Upper lobe of right lung (tissue), 1 donor: Measurements from ENCODE around the gene C19orf81. TPM values are rescaled to one million over a fixed set of nuclear protein-coding genes. Genes with fewer than 3 reads are reported as not detected.
A peak's percentile ranks its signal among the peaks of the same experiment; 100 is the strongest.

Experiments
- ATAC-seq: fragments of 200-7000 bp; cut with Tn5 transposase; one replicate; pipeline ENCODE4 v1.9.1; 2020; ENCODE audit warnings: mild to moderate bottlenecking, moderate library complexity
- DNase-seq: peaks from one replicate; pipeline ENCODE4 v3.0.0-alpha.2; 2020
- H3K27ac ChIP-seq: fragments of 200-600 bp; one replicate; pipeline ENCODE4 v1.8.0; 2022
- H3K27me3 ChIP-seq: fragments of 200-600 bp; one replicate; pipeline ENCODE4 v1.8.0; 2022; ENCODE audit warnings: mild to moderate bottlenecking
- H3K36me3 ChIP-seq: fragments of 200-600 bp; one replicate; pipeline ENCODE4 v1.8.0; 2022
- H3K4me1 ChIP-seq: fragments of 200-600 bp; one replicate; pipeline ENCODE4 v1.8.0; 2022
- H3K4me3 ChIP-seq: fragments of 200-600 bp; one replicate; pipeline ENCODE4 v1.8.0; 2022; ENCODE audit warnings: mild to moderate bottlenecking
- H3K9me3 ChIP-seq: fragments of 200-600 bp; one replicate; pipeline ENCODE4 v1.8.0; 2022
- CTCF ChIP-seq: fragments of 200-600 bp; IDR thresholded peaks from one replicate; pipeline ENCODE4 v1.8.0; 2022; ENCODE audit warnings: antibody characterized with exemption
- intact Hi-C: fragments of 100-400 bp; cut with DNase I; formaldehyde crosslinking; loops from one replicate; pipeline ENCODE4 v1.11.0; 2022
- total RNA-seq: library from RNA; stranded (reverse); fragmentation: NEBNext Ultra II Directional; extraction: Animal tissue kit (Norgen Biotek cat#: 25700); gene quantifications from one replicate; pipeline ENCODE4 v1.2.1, GENCODE V29; 2021
- donor health status: DM: no; HTN: yes; CAD: no; lungs with severe emphysema.

C19orf81 gene
- total RNA-seq, 1 donor from 2014 or later, result 3.9 TPM

- H3K27me3 ChIP-seq, result peaks cover 54% of the 10 kb centered on the region
Measured at GRCh38 chr19:50668879-50669278, 19.6 kb downstream of the C19orf81 start.

GRCh38 chr19:50669302-50670101 lies 20.3 kb downstream of the C19orf81 start:
- ATAC-seq, result peak; percentile 57
- TF ChIP-seq CTCF, result peak; percentile 77
- no peak overlapping the region for H3K4me3 ChIP-seq
- H3K9me3 ChIP-seq, result no peaks in the 10 kb centered on the region
- no peaks in the 10 kb centered on the region for H3K4me1 ChIP-seq
- intact Hi-C loops, result no loop called here
- H3K27ac ChIP-seq, result no peak overlapping the region
- peaks cover 51% of the 10 kb centered on the region for H3K27me3 ChIP-seq
- H3K36me3 ChIP-seq, result no peaks in the 10 kb centered on the region
- DNase-seq, result no peak

More at GRCh38 chr19:50668879-50669278, 19.6 kb downstream of the C19orf81 start:
- Histone ChIP-seq H3K4me3 (no peak overlapping the region), H3K27ac (no peak overlapping the region), H3K4me1 (no peaks in the 10 kb centered on the region), H3K36me3 (no peaks in the 10 kb centered on the region), H3K9me3 (no peaks in the 10 kb centered on the region)
- intact Hi-C loops, result no loop called here
- no peak for TF ChIP-seq CTCF
- ATAC-seq (no peak), DNase-seq (no peak)

- Histone ChIP-seq H3K36me3 (no peaks in the 10 kb centered on the region), H3K27ac (no peak overlapping the region), H3K4me1 (no peaks in the 10 kb centered on the region), H3K4me3 (no peak overlapping the region), H3K27me3 (peaks cover 46% of the 10 kb centered on the region), H3K9me3 (no peaks in the 10 kb centered on the region)
- intact Hi-C loops, result no loop called here
- ATAC-seq (no peak), DNase-seq (no peak)
- TF ChIP-seq CTCF, result no peak
Measured at GRCh38 chr19:50670102-50670380, 20.8 kb downstream of the C19orf81 start.

GRCh38 chr19:50673118-50673517 lies 23.9 kb downstream of the C19orf81 start:
- Histone ChIP-seq H3K27me3 (peaks cover 20% of the 10 kb centered on the region), H3K27ac (no peak overlapping the region), H3K36me3 (no peaks in the 10 kb centered on the region), H3K9me3 (no peaks in the 10 kb centered on the region), H3K4me3 (no peak overlapping the region), H3K4me1 (no peaks in the 10 kb centered on the region)
- TF ChIP-seq CTCF, result no peak
- ATAC-seq, result no peak
- intact Hi-C loops, result no loop called here
- no peak for DNase-seq

GRCh38 chr19:50676625-50677197 lies 27.5 kb downstream of the C19orf81 start:
- intact Hi-C loops, result no loop called here
- H3K36me3 ChIP-seq, result no peaks in the 10 kb centered on the region
- H3K4me3 ChIP-seq, result no peak overlapping the region
- DNase-seq (no peak), ATAC-seq (no peak)
- no peaks in the 10 kb centered on the region for H3K4me1 ChIP-seq
- no peaks in the 10 kb centered on the region for H3K9me3 ChIP-seq
- TF ChIP-seq CTCF, result no peak
- H3K27ac ChIP-seq, result no peak overlapping the region
- peaks cover 4% of the 10 kb centered on the region for H3K27me3 ChIP-seq
